Calu3 (cell line): ENCODE data around the gene GOLM1. TPM values are rescaled to one million over a fixed set of nuclear protein-coding genes. Genes with fewer than 3 reads are reported as not detected.

Source experiments
- BruUV-seq: library from RNA; stranded (reverse); fragments of 400-500 nt; replicated peaks from 2 replicates; lab custom pipeline; 2021; lab: Mats Ljungman, UMichigan
- CTCF ChIA-PET: fragments of 300-600 bp; sonication (Branson Sonifier 250); formaldehyde crosslinking; loops from one replicate; lab custom pipeline; 2022; ENCODE audit warnings: antibody characterized with exemption; lab: Charles Lee
- DNase-seq: peaks from one replicate; pipeline ENCODE4 v3.0.0; 2022
- H3K27ac Mint-ChIP-seq: one replicate; pipeline ENCODE4 v1.8.0; 2022; ENCODE audit warnings: mixed read lengths; ENCODE audit not compliant: unreplicated experiment
- H3K27me3 Mint-ChIP-seq: one replicate; pipeline ENCODE4 v1.8.0; 2022; ENCODE audit warnings: mixed read lengths; ENCODE audit not compliant: unreplicated experiment
- H3K36me3 Mint-ChIP-seq: one replicate; pipeline ENCODE4 v1.8.0; 2022; ENCODE audit warnings: mild to moderate bottlenecking, moderate library complexity, mixed read lengths; ENCODE audit not compliant: insufficient read depth, unreplicated experiment
- H3K4me1 Mint-ChIP-seq: one replicate; pipeline ENCODE4 v1.8.0; 2022; ENCODE audit warnings: mild to moderate bottlenecking, low read depth, mixed read lengths; ENCODE audit not compliant: unreplicated experiment
- H3K4me3 Mint-ChIP-seq: one replicate; pipeline ENCODE4 v1.8.0; 2022; ENCODE audit warnings: mild to moderate bottlenecking, low read depth, moderate library complexity, mixed read lengths; ENCODE audit not compliant: unreplicated experiment
- H3K9me3 Mint-ChIP-seq: one replicate; pipeline ENCODE4 v1.8.0; 2022; ENCODE audit warnings: low read depth, mixed read lengths; ENCODE audit not compliant: unreplicated experiment
- CTCF ChIP-seq: fragments of 200-600 bp; IDR thresholded peaks from one replicate; pipeline ENCODE4 v1.8.0; 2022; ENCODE audit warnings: antibody characterized with exemption; ENCODE audit not compliant: unreplicated experiment
- intact Hi-C: fragments of 100-400 bp; cut with micrococcal nuclease; formaldehyde crosslinking; loops from one replicate; pipeline ENCODE4 v1.10.0; 2022; ENCODE audit not compliant: unreplicated experiment
- total RNA-seq: library from RNA; stranded (reverse); gene quantifications from 2 replicates; pipeline ENCODE4 v1.2.3, GENCODE V29; 2022

GOLM1 gene
- total RNA-seq, 1 experiment from 2014 or later, result 177 TPM

DNA sequence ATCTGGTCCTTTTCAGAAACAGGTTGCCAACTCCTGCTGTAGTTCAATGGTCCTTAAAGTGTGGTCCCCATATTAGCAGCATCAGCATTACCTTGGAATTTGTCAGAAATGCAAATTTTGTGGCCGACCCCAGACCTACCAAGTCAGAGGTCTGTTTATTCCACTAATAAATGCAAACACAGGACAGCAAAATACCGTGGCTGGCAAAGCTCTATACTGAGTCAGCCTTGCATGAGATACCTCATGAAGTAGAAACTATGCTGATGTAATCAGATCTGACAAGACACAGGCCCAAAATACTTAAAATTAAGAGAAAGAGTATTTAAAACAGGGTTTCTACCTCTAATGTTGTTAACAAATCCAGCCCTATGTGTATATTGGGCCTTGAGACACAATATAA, 3.0 kb downstream of the GOLM1 start:
- Mint-ChIP-seq H3K9me3 (peaks cover 2% of the 10 kb centered on the region), H3K4me1 (peaks cover 31% of the 10 kb centered on the region), H3K27me3 (no peaks in the 10 kb centered on the region), H3K36me3 (peaks cover 31% of the 10 kb centered on the region), H3K4me3 (no peak overlapping the region), H3K27ac (no peak overlapping the region)
- CTCF ChIA-PET, result no interaction called here
- no peak for TF ChIP-seq CTCF
- BruUV-seq, result no TSS peak
- no peak for DNase-seq
- intact Hi-C loops, result loop anchor here (10.0 kb wide), 1 partner anchor 108 kb away; no protein-coding TSS in a partner anchor

- Mint-ChIP-seq H3K27me3 (no peaks in the 10 kb centered on the region), H3K4me1 (peaks cover 31% of the 10 kb centered on the region), H3K27ac (peak overlapping the region; percentile 90), H3K4me3 (peak overlapping the region; percentile 61), H3K36me3 (peaks cover 19% of the 10 kb centered on the region), H3K9me3 (peaks cover 6% of the 10 kb centered on the region)
- no peak for TF ChIP-seq CTCF
- BruUV-seq, result TSS peak; percentile 63
- CTCF ChIA-PET, result no interaction called here
- intact Hi-C loops, result loop anchor here (5.0 to 10.0 kb wide), 2 partner anchors 33 to 111 kb away; no protein-coding TSS in a partner anchor
- peak; percentile 77 for DNase-seq
These were observed 5.4 kb downstream of the GOLM1 start for GRCh38 chr9:86093788-86094555.

DNA sequence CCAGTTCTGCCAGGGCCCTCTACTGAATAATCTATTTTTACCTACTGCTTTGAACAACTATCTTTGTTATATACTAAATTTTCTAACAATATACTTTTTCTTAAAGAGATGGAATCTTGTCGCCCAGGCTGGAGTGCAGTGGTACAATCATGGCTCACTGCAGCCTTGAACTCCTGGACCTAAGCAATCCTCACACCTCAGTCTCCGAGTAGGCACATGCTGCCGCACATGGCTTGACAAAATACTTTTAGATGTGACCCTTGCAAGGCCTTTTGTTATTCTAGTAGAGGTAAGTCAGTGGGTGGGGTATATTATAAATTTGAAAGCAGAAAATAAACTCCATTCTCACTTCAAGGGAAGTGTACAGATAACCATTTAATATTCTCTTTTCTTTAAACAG, 7.9 kb downstream of the GOLM1 start:
- H3K4me1 Mint-ChIP-seq, result peaks cover 22% of the 10 kb centered on the region
- no peaks in the 10 kb centered on the region for H3K27me3 Mint-ChIP-seq
- peaks cover 14% of the 10 kb centered on the region for H3K9me3 Mint-ChIP-seq
- peaks cover 6% of the 10 kb centered on the region for H3K36me3 Mint-ChIP-seq
- no peak for DNase-seq
- no peak for TF ChIP-seq CTCF
- CTCF ChIA-PET, result no interaction called here
- intact Hi-C loops, result loop anchor here (5.0 to 10.0 kb wide), 2 partner anchors 36 to 113 kb away; no protein-coding TSS in a partner anchor
- H3K27ac Mint-ChIP-seq, result no peak overlapping the region
- no TSS peak for BruUV-seq
- H3K4me3 Mint-ChIP-seq, result no peak overlapping the region

- Mint-ChIP-seq H3K27ac (no peak overlapping the region), H3K4me1 (peaks cover 26% of the 10 kb centered on the region), H3K9me3 (peaks cover 4% of the 10 kb centered on the region), H3K4me3 (no peak overlapping the region), H3K27me3 (no peaks in the 10 kb centered on the region), H3K36me3 (peaks cover 11% of the 10 kb centered on the region)
- no peak for TF ChIP-seq CTCF
- CTCF ChIA-PET, result no interaction called here
- no peak for DNase-seq
- no TSS peak for BruUV-seq
- intact Hi-C loops, result no loop called here
These were observed 16.5 kb downstream of the GOLM1 start for GRCh38 chr9:86082870-86083269.
